DOHH2 (cell line): Measurements from ENCODE around the gene KCTD5.

Source experiments
- H3F3A ChIP-seq: fragments of 200-600 bp; sonication (generic), shearing (Covaris generic); 2 replicates; pipeline ENCODE4 v1.6.0; 2016; ENCODE audit warnings: antibody characterized with exemption, mild to moderate bottlenecking; ENCODE audit not compliant: control insufficient read depth, insufficient read depth
- H3K27ac ChIP-seq: fragments of 200-600 bp; sonication (generic); 2 replicates; pipeline ENCODE4 v1.5.1; 2014; ENCODE audit warnings: low read depth, mild to moderate bottlenecking, low read length, moderate library complexity
- H3K27me3 ChIP-seq: fragments of 200-600 bp; sonication (generic); 2 replicates; pipeline ENCODE4 v1.6.1; 2014; ENCODE audit warnings: mild to moderate bottlenecking, low read length, mixed read lengths; ENCODE audit not compliant: control insufficient read depth
- H3K36me3 ChIP-seq: fragments of 200-600 bp; sonication (generic); 2 replicates; pipeline ENCODE4 v1.6.1; 2014; ENCODE audit warnings: mild to moderate bottlenecking, low read length, moderate library complexity, mixed read lengths; ENCODE audit not compliant: control insufficient read depth
- H3K4me1 ChIP-seq: fragments of 200-600 bp; sonication (generic); 2 replicates; pipeline ENCODE4 v1.6.1; 2014; ENCODE audit warnings: mild to moderate bottlenecking, low read length, mixed read lengths; ENCODE audit not compliant: control insufficient read depth
- H3K4me2 ChIP-seq: fragments of 200-600 bp; sonication (generic); 2 replicates; pipeline ENCODE4 v1.6.0; 2014; ENCODE audit warnings: mild to moderate bottlenecking, low read length, moderate library complexity
- H3K4me3 ChIP-seq: fragments of 200-600 bp; sonication (generic); 2 replicates; pipeline ENCODE4 v1.5.1; 2014; ENCODE audit warnings: mild to moderate bottlenecking, low read length, mixed read lengths
- H3K79me2 ChIP-seq: fragments of 200-600 bp; sonication (generic); 2 replicates; pipeline ENCODE4 v1.6.1; 2014; ENCODE audit warnings: mild to moderate bottlenecking, low read length, mixed read lengths; ENCODE audit not compliant: control insufficient read depth
- H3K9me2 ChIP-seq: fragments of 200-600 bp; sonication (generic); replicated peaks from 2 replicates; pipeline ENCODE4 v1.6.1; 2014; ENCODE audit warnings: mild to moderate bottlenecking, low read length, mixed read lengths; ENCODE audit not compliant: control insufficient read depth
- H3K9me3 ChIP-seq: fragments of 200-600 bp; sonication (generic); 2 replicates; pipeline ENCODE4 v1.6.1; 2014; ENCODE audit warnings: antibody characterized with exemption, low read length, mixed read lengths; ENCODE audit not compliant: control insufficient read depth, insufficient read depth
- H4K20me1 ChIP-seq: fragments of 200-600 bp; sonication (generic); 2 replicates; pipeline ENCODE4 v1.6.0; 2014; ENCODE audit warnings: low read depth, mild to moderate bottlenecking, antibody characterized with exemption, low read length, moderate library complexity; ENCODE audit not compliant: control insufficient read depth, insufficient read depth
- CTCF ChIP-seq: fragments of 200-600 bp; sonication (generic); IDR thresholded peaks from one replicate; pipeline ENCODE4 v1.5.1; 2014; ENCODE audit warnings: antibody characterized with exemption, mild to moderate bottlenecking, low read depth, low read length; ENCODE audit not compliant: poor library complexity, severe bottlenecking
- EZH2phosphoT487 ChIP-seq: fragments of 200-600 bp; sonication (generic); IDR thresholded peaks from 2 replicates; pipeline ENCODE4 v1.6.1; 2017; ENCODE audit warnings: borderline replicate concordance, mild to moderate bottlenecking, antibody characterized with exemption, low read length, moderate library complexity, mixed read lengths

The KCTD5 gene

GRCh38 chr16:2710021-2710710 lies 27.8 kb downstream of the KCTD5 start:
- Histone ChIP-seq H3K4me3 (no peak overlapping the region), H3K4me2 (no peak overlapping the region), H3K9me2 (no peaks in the 10 kb centered on the region), H3K9me3 (no peaks in the 10 kb centered on the region), H3F3A (no peaks in the 10 kb centered on the region), H3K27ac (no peak overlapping the region), H3K4me1 (no peaks in the 10 kb centered on the region), H4K20me1 (no peaks in the 10 kb centered on the region), H3K27me3 (peaks cover 3% of the 10 kb centered on the region; the same call in 1 of the 2 replicates), H3K36me3 (peaks cover 6% of the 10 kb centered on the region; the same call in 1 of the 2 replicates), H3K79me2 (no peaks in the 10 kb centered on the region)
- no peak for TF ChIP-seq CTCF
- TF ChIP-seq EZH2phosphoT487, result no peak

GRCh38 chr16:2710711-2711231 lies 28.4 kb downstream of the KCTD5 start:
- Histone ChIP-seq H3K27ac (no peak overlapping the region), H3F3A (no peaks in the 10 kb centered on the region), H3K4me1 (peaks cover 2% of the 10 kb centered on the region), H3K27me3 (peaks cover 4% of the 10 kb centered on the region; the same call in 1 of the 2 replicates), H3K9me3 (no peaks in the 10 kb centered on the region), H3K4me3 (no peak overlapping the region), H3K79me2 (no peaks in the 10 kb centered on the region), H3K9me2 (no peaks in the 10 kb centered on the region), H4K20me1 (no peaks in the 10 kb centered on the region), H3K36me3 (peaks cover 6% of the 10 kb centered on the region; the same call in 1 of the 2 replicates), H3K4me2 (no peak overlapping the region)
- TF ChIP-seq CTCF (no peak), EZH2phosphoT487 (no peak)

GRCh38 chr16:2711370-2712062 lies 29.2 kb downstream of the KCTD5 start:
- Histone ChIP-seq H3K36me3 (peaks cover 6% of the 10 kb centered on the region; the same call in 1 of the 2 replicates), H3F3A (no peaks in the 10 kb centered on the region), H3K9me3 (no peaks in the 10 kb centered on the region), H4K20me1 (no peaks in the 10 kb centered on the region; the same call in 1 of the 2 replicates), H3K79me2 (no peaks in the 10 kb centered on the region), H3K4me2 (no peak overlapping the region), H3K27me3 (peaks cover 4% of the 10 kb centered on the region; the same call in 1 of the 2 replicates), H3K27ac (no peak overlapping the region), H3K4me1 (peaks cover 4% of the 10 kb centered on the region), H3K9me2 (no peaks in the 10 kb centered on the region), H3K4me3 (no peak overlapping the region)
- TF ChIP-seq EZH2phosphoT487, result no peak
- no peak for TF ChIP-seq CTCF
